KMS-11 (cell line): Measurements from ENCODE around the gene ALDH16A1.

ENCODE experiments used
- H2AFZ ChIP-seq: fragments of 200-600 bp; sonication (generic); 2 replicates; pipeline ENCODE4 v1.6.1; 2016; ENCODE audit warnings: antibody characterized with exemption, mixed run types, low read depth
- H3K27ac ChIP-seq: fragments of 200-600 bp; sonication (generic); 2 replicates; pipeline ENCODE4 v1.6.1; 2016; ENCODE audit warnings: mild to moderate bottlenecking, mixed run types
- H3K27me3 ChIP-seq: fragments of 200-600 bp; sonication (generic); 2 replicates; pipeline ENCODE4 v1.6.1; 2017; ENCODE audit warnings: mild to moderate bottlenecking, low read depth, mixed run types, moderate library complexity; ENCODE audit not compliant: insufficient read depth
- H3K36me3 ChIP-seq: fragments of 200-600 bp; sonication (generic); 2 replicates; pipeline ENCODE4 v1.6.1; 2017; ENCODE audit warnings: mild to moderate bottlenecking, mixed run types; ENCODE audit not compliant: insufficient read depth
- H3K4me1 ChIP-seq: fragments of 200-600 bp; sonication (generic); 2 replicates; pipeline ENCODE4 v1.6.1; 2016; ENCODE audit warnings: mild to moderate bottlenecking, low read depth, mixed run types; ENCODE audit not compliant: poor library complexity, severe bottlenecking
- H3K4me2 ChIP-seq: fragments of 200-600 bp; sonication (generic); 2 replicates; pipeline ENCODE4 v1.7.0; 2016; ENCODE audit warnings: mild to moderate bottlenecking, mixed run types
- H3K4me3 ChIP-seq: fragments of 200-600 bp; sonication (generic); IDR thresholded peaks from 2 replicates; pipeline ENCODE4 v1.6.1; 2017; ENCODE audit warnings: low read depth, low read length, mixed read lengths; ENCODE audit not compliant: insufficient read depth
- H3K79me2 ChIP-seq: fragments of 200-600 bp; sonication (generic); 2 replicates; pipeline ENCODE4 v1.6.1; 2016; ENCODE audit warnings: low read depth, mixed run types; ENCODE audit not compliant: insufficient read depth
- H3K9ac ChIP-seq: fragments of 200-600 bp; sonication (generic); 2 replicates; pipeline ENCODE4 v1.6.1; 2016; ENCODE audit warnings: mild to moderate bottlenecking, mixed run types
- H4K20me1 ChIP-seq: fragments of 200-600 bp; sonication (generic); 2 replicates; pipeline ENCODE4 v1.6.1; 2016; ENCODE audit warnings: mild to moderate bottlenecking, mixed run types; ENCODE audit not compliant: insufficient read depth
- TF ChIP-seq, protein P1 (sequence below): fragments of 200-600 bp; sonication (generic); conservative IDR thresholded peaks from 2 replicates; pipeline ENCODE4 v1.6.1; 2017; ENCODE audit warnings: low read depth, mild to moderate bottlenecking, antibody characterized with exemption, low read length, moderate library complexity, mixed read lengths

ALDH16A1 gene

DNA sequence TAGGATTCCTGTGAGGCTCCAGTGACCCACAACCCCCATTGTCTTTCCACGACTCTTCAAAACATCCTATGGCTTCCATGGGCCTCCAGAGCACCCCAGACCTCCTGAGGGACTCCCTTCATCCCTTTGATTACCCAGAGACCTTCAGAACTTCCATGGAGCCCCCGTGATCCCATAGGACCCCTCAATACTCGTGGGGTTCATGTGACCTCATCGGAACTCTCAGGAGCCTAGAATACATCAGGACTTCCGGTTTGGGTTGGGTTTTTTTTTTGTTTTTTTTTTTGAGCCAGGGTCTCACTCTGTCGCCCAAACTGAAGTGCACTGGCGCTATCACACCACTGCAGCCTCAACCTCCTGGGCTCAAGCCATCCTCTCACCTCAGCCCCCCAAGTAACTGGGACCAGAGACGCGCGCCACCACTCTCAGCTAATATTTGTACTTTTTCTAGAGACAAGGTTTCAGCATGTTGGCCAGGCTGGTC lies 774 bp downstream of the ALDH16A1 start:
- TF ChIP-seq, protein P1, sequence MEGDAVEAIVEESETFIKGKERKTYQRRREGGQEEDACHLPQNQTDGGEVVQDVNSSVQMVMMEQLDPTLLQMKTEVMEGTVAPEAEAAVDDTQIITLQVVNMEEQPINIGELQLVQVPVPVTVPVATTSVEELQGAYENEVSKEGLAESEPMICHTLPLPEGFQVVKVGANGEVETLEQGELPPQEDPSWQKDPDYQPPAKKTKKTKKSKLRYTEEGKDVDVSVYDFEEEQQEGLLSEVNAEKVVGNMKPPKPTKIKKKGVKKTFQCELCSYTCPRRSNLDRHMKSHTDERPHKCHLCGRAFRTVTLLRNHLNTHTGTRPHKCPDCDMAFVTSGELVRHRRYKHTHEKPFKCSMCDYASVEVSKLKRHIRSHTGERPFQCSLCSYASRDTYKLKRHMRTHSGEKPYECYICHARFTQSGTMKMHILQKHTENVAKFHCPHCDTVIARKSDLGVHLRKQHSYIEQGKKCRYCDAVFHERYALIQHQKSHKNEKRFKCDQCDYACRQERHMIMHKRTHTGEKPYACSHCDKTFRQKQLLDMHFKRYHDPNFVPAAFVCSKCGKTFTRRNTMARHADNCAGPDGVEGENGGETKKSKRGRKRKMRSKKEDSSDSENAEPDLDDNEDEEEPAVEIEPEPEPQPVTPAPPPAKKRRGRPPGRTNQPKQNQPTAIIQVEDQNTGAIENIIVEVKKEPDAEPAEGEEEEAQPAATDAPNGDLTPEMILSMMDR = no peak
- peaks cover 61% of the 10 kb centered on the region for H3K4me1 ChIP-seq
- no peaks in the 10 kb centered on the region for H4K20me1 ChIP-seq
- peak overlapping the region; percentile 88 for H3K27ac ChIP-seq
- H3K36me3 ChIP-seq = no peaks in the 10 kb centered on the region
- peak overlapping the region; percentile 81 for H3K9ac ChIP-seq
- peak overlapping the region; percentile 7; the same call in 1 of the 2 replicates for H2AFZ ChIP-seq
- peaks cover 29% of the 10 kb centered on the region for H3K79me2 ChIP-seq
- H3K4me3 ChIP-seq = no peak overlapping the region
- peak overlapping the region; percentile 65 for H3K4me2 ChIP-seq
- no peaks in the 10 kb centered on the region for H3K27me3 ChIP-seq

DNA sequence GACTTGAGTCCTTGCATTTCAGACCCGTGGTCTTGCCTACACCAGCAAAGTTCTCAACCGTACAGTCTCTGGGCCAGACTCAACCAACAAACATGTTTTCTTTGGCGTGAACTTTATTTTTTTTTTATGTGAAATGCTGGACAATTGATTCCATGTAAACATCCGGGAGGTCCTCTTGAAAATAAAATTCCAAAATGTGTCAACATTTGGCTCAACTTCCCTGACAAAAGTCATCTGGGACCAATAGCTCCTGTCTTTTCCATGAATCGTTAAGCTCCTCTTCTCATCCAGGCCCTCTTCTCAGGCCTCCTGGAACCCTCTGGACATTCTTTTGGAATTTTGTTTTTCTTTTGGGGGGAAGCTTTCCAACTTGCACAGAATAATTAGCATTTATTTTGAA lies 2.7 kb downstream of the ALDH16A1 start:
- no peaks in the 10 kb centered on the region for H4K20me1 ChIP-seq
- no peaks in the 10 kb centered on the region for H3K36me3 ChIP-seq
- no peaks in the 10 kb centered on the region for H3K27me3 ChIP-seq
- H3K9ac ChIP-seq = no peak overlapping the region
- TF ChIP-seq, protein P1 = no peak
- no peak overlapping the region for H3K27ac ChIP-seq
- H2AFZ ChIP-seq = no peak overlapping the region
- H3K4me2 ChIP-seq = no peak overlapping the region
- peaks cover 74% of the 10 kb centered on the region for H3K4me1 ChIP-seq
- H3K79me2 ChIP-seq = peaks cover 46% of the 10 kb centered on the region
- no peak overlapping the region for H3K4me3 ChIP-seq

DNA sequence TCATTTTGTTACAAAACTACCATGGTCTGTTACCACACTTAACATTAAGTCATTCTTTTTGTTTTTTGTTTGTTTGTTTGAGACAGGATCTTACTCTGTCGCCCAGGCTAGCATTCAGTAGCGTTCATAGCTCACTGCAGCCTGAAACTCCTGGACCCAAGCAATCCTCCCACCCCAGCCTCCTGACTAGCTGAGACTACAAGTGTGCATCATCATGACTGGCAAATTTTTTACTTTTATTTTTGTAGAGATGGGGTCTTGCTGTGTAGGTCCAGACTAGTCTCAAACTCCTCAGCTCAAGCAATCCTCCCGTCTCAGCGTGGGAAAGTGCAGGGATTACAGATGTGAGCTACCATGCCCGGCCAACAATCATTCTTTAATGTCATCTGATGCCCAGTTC lies 3.3 kb downstream of the ALDH16A1 start:
- Histone ChIP-seq H2AFZ (no peak overlapping the region), H3K79me2 (peaks cover 44% of the 10 kb centered on the region), H3K4me2 (no peak overlapping the region), H3K4me3 (no peak overlapping the region), H3K36me3 (no peaks in the 10 kb centered on the region), H3K27ac (peak overlapping the region; percentile 99; the same call in 1 of the 2 replicates), H3K9ac (no peak overlapping the region), H3K27me3 (no peaks in the 10 kb centered on the region), H4K20me1 (no peaks in the 10 kb centered on the region), H3K4me1 (peaks cover 76% of the 10 kb centered on the region)
- TF ChIP-seq, protein P1 = no peak

DNA sequence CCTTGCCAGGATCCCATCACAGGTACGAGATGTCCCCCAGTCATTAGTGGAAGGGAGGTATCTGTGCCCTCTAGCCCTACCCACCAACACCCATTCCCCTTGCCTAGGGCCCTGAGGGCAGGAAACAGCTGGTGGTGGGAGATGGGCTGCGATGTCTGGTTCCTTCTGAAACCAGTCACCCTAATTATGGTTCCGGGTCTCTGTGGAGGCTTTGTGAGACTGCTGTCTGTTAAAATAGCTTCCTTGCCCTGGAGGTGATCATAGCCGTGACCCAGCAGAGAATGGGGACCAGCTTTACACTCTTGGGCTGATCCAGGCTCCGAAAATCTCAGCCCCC lies 5.5 kb downstream of the ALDH16A1 start:
- Histone ChIP-seq H3K4me2 (peak overlapping the region; percentile 100), H2AFZ (peak overlapping the region; percentile 63), H3K79me2 (peaks cover 42% of the 10 kb centered on the region), H3K4me3 (peak overlapping the region; percentile 14), H3K36me3 (no peaks in the 10 kb centered on the region), H3K9ac (peak overlapping the region; percentile 87), H3K27me3 (no peaks in the 10 kb centered on the region), H3K27ac (peak overlapping the region; percentile 99), H3K4me1 (peaks cover 69% of the 10 kb centered on the region), H4K20me1 (no peaks in the 10 kb centered on the region)
- TF ChIP-seq, protein P1 = no peak
